Activated naive CD8-positive, alpha-beta T cell (primary cell): ENCODE results near the gene CHAT.

Source experiments
- H3K27ac Mint-ChIP-seq: one replicate; pipeline ENCODE4 v1.8.0; 2021; ENCODE audit warnings: mixed read lengths
- H3K27me3 Mint-ChIP-seq: one replicate; pipeline ENCODE4 v1.8.0; 2021; ENCODE audit warnings: mixed read lengths
- H3K36me3 Mint-ChIP-seq: one replicate; pipeline ENCODE4 v1.8.0; 2021; ENCODE audit warnings: mixed read lengths
- H3K4me1 Mint-ChIP-seq: one replicate; pipeline ENCODE4 v1.8.0; 2021; ENCODE audit warnings: low read depth, mixed read lengths
- H3K4me3 Mint-ChIP-seq: one replicate; pipeline ENCODE4 v1.8.0; 2021; ENCODE audit warnings: mild to moderate bottlenecking, mixed read lengths
- H3K9me3 Mint-ChIP-seq: one replicate; pipeline ENCODE4 v1.8.0; 2021; ENCODE audit warnings: low read depth, mixed read lengths

CHAT gene

GRCh38 chr10:49627038-49627437 lies 13.2 kb downstream of the CHAT start:
- Mint-ChIP-seq H3K4me3 (no peak overlapping the region), H3K36me3 (no peaks in the 10 kb centered on the region), H3K9me3 (no peaks in the 10 kb centered on the region), H3K27me3 (no peaks in the 10 kb centered on the region), H3K27ac (no peak overlapping the region), H3K4me1 (no peaks in the 10 kb centered on the region)

- Mint-ChIP-seq H3K36me3 (no peaks in the 10 kb centered on the region), H3K4me1 (no peaks in the 10 kb centered on the region)
Observed at GRCh38 chr10:49627644-49628247, 13.9 kb downstream of the CHAT start.

GRCh38 chr10:49628599-49628998 lies 14.8 kb downstream of the CHAT start:
- Mint-ChIP-seq H3K4me3 (no peak overlapping the region), H3K27ac (no peak overlapping the region), H3K36me3 (no peaks in the 10 kb centered on the region), H3K4me1 (no peaks in the 10 kb centered on the region), H3K27me3 (no peaks in the 10 kb centered on the region), H3K9me3 (no peaks in the 10 kb centered on the region)

More at GRCh38 chr10:49627644-49628247, 13.9 kb downstream of the CHAT start:
- Mint-ChIP-seq H3K27me3 (no peaks in the 10 kb centered on the region), H3K27ac (no peak overlapping the region), H3K4me3 (no peak overlapping the region), H3K9me3 (no peaks in the 10 kb centered on the region)

GRCh38 chr10:49629431-49629881 lies 15.6 kb downstream of the CHAT start:
- H3K4me1 Mint-ChIP-seq: no peaks in the 10 kb centered on the region
- H3K4me3 Mint-ChIP-seq: no peak overlapping the region
- no peaks in the 10 kb centered on the region for H3K27me3 Mint-ChIP-seq
- H3K27ac Mint-ChIP-seq: no peak overlapping the region
- no peaks in the 10 kb centered on the region for H3K9me3 Mint-ChIP-seq
- H3K36me3 Mint-ChIP-seq: no peaks in the 10 kb centered on the region

- Mint-ChIP-seq H3K36me3 (no peaks in the 10 kb centered on the region), H3K9me3 (no peaks in the 10 kb centered on the region), H3K27me3 (no peaks in the 10 kb centered on the region), H3K27ac (no peak overlapping the region), H3K4me1 (no peaks in the 10 kb centered on the region), H3K4me3 (no peak overlapping the region)
Observed at GRCh38 chr10:49631975-49632374, 18.1 kb downstream of the CHAT start.

GRCh38 chr10:49632406-49633317 lies 18.8 kb downstream of the CHAT start:
- Mint-ChIP-seq H3K27ac (no peak overlapping the region), H3K4me1 (no peaks in the 10 kb centered on the region), H3K36me3 (no peaks in the 10 kb centered on the region), H3K27me3 (peaks cover 1% of the 10 kb centered on the region), H3K9me3 (no peaks in the 10 kb centered on the region), H3K4me3 (no peak overlapping the region)

GRCh38 chr10:49633327-49634068 lies 19.7 kb downstream of the CHAT start:
- Mint-ChIP-seq H3K4me1 (no peaks in the 10 kb centered on the region), H3K27ac (no peak overlapping the region), H3K9me3 (no peaks in the 10 kb centered on the region), H3K27me3 (peaks cover 3% of the 10 kb centered on the region), H3K36me3 (no peaks in the 10 kb centered on the region), H3K4me3 (no peak overlapping the region)

- no peak overlapping the region for H3K27ac Mint-ChIP-seq
- H3K4me1 Mint-ChIP-seq: no peaks in the 10 kb centered on the region
- H3K4me3 Mint-ChIP-seq: no peak overlapping the region
- no peaks in the 10 kb centered on the region for H3K36me3 Mint-ChIP-seq
- no peaks in the 10 kb centered on the region for H3K9me3 Mint-ChIP-seq
- peaks cover 3% of the 10 kb centered on the region for H3K27me3 Mint-ChIP-seq
Observed at GRCh38 chr10:49634069-49634660, 20.3 kb downstream of the CHAT start.

- H3K4me1 Mint-ChIP-seq: no peaks in the 10 kb centered on the region
- H3K9me3 Mint-ChIP-seq: no peaks in the 10 kb centered on the region
- peaks cover 19% of the 10 kb centered on the region for H3K27me3 Mint-ChIP-seq
- H3K27ac Mint-ChIP-seq: no peak overlapping the region
- H3K4me3 Mint-ChIP-seq: no peak overlapping the region
- no peaks in the 10 kb centered on the region for H3K36me3 Mint-ChIP-seq
Observed at GRCh38 chr10:49642311-49642710, 28.5 kb downstream of the CHAT start.

GRCh38 chr10:49643241-49644034 lies 29.6 kb downstream of the CHAT start:
- Mint-ChIP-seq H3K4me3 (no peak overlapping the region), H3K27ac (no peak overlapping the region), H3K27me3 (peaks cover 17% of the 10 kb centered on the region), H3K4me1 (peaks cover 1% of the 10 kb centered on the region), H3K36me3 (no peaks in the 10 kb centered on the region), H3K9me3 (no peaks in the 10 kb centered on the region)

- H3K27me3 Mint-ChIP-seq: peaks cover 17% of the 10 kb centered on the region
- H3K27ac Mint-ChIP-seq: no peak overlapping the region
- no peaks in the 10 kb centered on the region for H3K36me3 Mint-ChIP-seq
- H3K9me3 Mint-ChIP-seq: no peaks in the 10 kb centered on the region
- H3K4me3 Mint-ChIP-seq: no peak overlapping the region
- peaks cover 6% of the 10 kb centered on the region for H3K4me1 Mint-ChIP-seq
Observed at GRCh38 chr10:49644035-49644646, 30.3 kb downstream of the CHAT start.

- Mint-ChIP-seq H3K9me3 (no peaks in the 10 kb centered on the region), H3K27me3 (peaks cover 14% of the 10 kb centered on the region), H3K36me3 (no peaks in the 10 kb centered on the region)
Observed at GRCh38 chr10:49645417-49645816, 31.6 kb downstream of the CHAT start.

GRCh38 chr10:49645871-49646870 lies 32.3 kb downstream of the CHAT start:
- H3K36me3 Mint-ChIP-seq: no peaks in the 10 kb centered on the region
- no peak overlapping the region for H3K27ac Mint-ChIP-seq
- H3K9me3 Mint-ChIP-seq: no peaks in the 10 kb centered on the region
- H3K4me3 Mint-ChIP-seq: no peak overlapping the region
- peaks cover 13% of the 10 kb centered on the region for H3K27me3 Mint-ChIP-seq
- H3K4me1 Mint-ChIP-seq: peaks cover 13% of the 10 kb centered on the region

More at GRCh38 chr10:49645417-49645816, 31.6 kb downstream of the CHAT start:
- H3K27ac Mint-ChIP-seq: no peak overlapping the region
- peaks cover 13% of the 10 kb centered on the region for H3K4me1 Mint-ChIP-seq
- no peak overlapping the region for H3K4me3 Mint-ChIP-seq
